Natural killer cell (primary cell): ENCODE data around the gene WWC2. TPM values are rescaled to one million over a fixed set of nuclear protein-coding genes. Genes with fewer than 3 reads are reported as not detected.

ENCODE experiments used
- ATAC-seq, 3 donors: fragments of 150-1000 bp in 2 of 3; fragments of 200-7000 bp in 1 of 3; cut with Tn5 transposase; 1 replicate in 1 of 3; 2 replicates in 2 of 3; pipeline ENCODE4 v1.10.0; 2021; ENCODE audit warnings: mild to moderate bottlenecking in 2 of 3, moderate library complexity in 2 of 3
- DNase-seq, 2 donors: peaks; one replicate each; pipeline versions ENCODE4 v3.0.0 to v3.0.0-alpha.2; 2013 to 2021; ENCODE audit warnings: mixed read lengths in 1 of 2
- H3K27ac ChIP-seq: one replicate; pipeline ENCODE4 v1.5.1; 2013; ENCODE audit warnings: mild to moderate bottlenecking, low read length
- H3K27me3 ChIP-seq: one replicate; pipeline ENCODE4 v1.6.1; 2013; ENCODE audit warnings: low read length; ENCODE audit not compliant: control insufficient read depth, insufficient read depth
- H3K36me3 ChIP-seq: one replicate; pipeline ENCODE4 v1.6.1; 2013; ENCODE audit warnings: low read length; ENCODE audit not compliant: control insufficient read depth, insufficient read depth
- H3K4me1 ChIP-seq: one replicate; pipeline ENCODE4 v1.6.1; 2013; ENCODE audit warnings: low read length; ENCODE audit not compliant: control insufficient read depth, insufficient read depth
- H3K4me3 ChIP-seq: one replicate; pipeline ENCODE4 v1.5.1; 2013; ENCODE audit warnings: low read length
- H3K9me3 ChIP-seq: one replicate; pipeline ENCODE4 v1.6.1; 2013; ENCODE audit warnings: low read length; ENCODE audit not compliant: control insufficient read depth, insufficient read depth
- H3K27ac Mint-ChIP-seq, 2 donors: one replicate each; pipeline ENCODE4 v1.8.0; 2022; ENCODE audit warnings: mild to moderate bottlenecking in 2 of 2, mixed read lengths in 2 of 2, moderate library complexity in 1 of 2
- H3K27me3 Mint-ChIP-seq, 2 donors: one replicate each; pipeline ENCODE4 v1.8.0; 2022; ENCODE audit warnings: low read depth in 2 of 2, mixed read lengths in 2 of 2
- H3K36me3 Mint-ChIP-seq: one replicate; pipeline ENCODE4 v1.8.0; 2022; ENCODE audit warnings: mixed read lengths
- H3K4me1 Mint-ChIP-seq, 2 donors: one replicate each; pipeline ENCODE4 v1.8.0; 2022; ENCODE audit warnings: mixed read lengths in 2 of 2
- H3K4me3 Mint-ChIP-seq: one replicate; pipeline ENCODE4 v1.8.0; 2022; ENCODE audit warnings: mild to moderate bottlenecking, moderate library complexity, mixed read lengths
- H3K9me3 Mint-ChIP-seq, 2 donors: one replicate each; pipeline ENCODE4 v1.8.0; 2022; ENCODE audit warnings: mixed read lengths in 2 of 2
- CTCF ChIP-seq: fragments of 200-600 bp; IDR thresholded peaks from one replicate; pipeline ENCODE4 v1.8.0; 2022; ENCODE audit warnings: antibody characterized with exemption
- WGBS: methylation state at CpG from one replicate; pipeline ENCODE4 v1.1.7; 2013; ENCODE audit warnings: missing lambda C conversion rate; ENCODE audit not compliant: insufficient coverage; 5-methylcytosine and 5-hydroxymethylcytosine counted together
- intact Hi-C: fragments of 100-400 bp; cut with micrococcal nuclease; formaldehyde crosslinking; loops from one replicate; pipeline ENCODE4 v1.14.2; 2022
- total RNA-seq, 4 donors: library from RNA; stranded (reverse); fragments of 120-200 nt in 1 of 4; gene quantifications; one replicate each; pipeline versions ENCODE4 v1.2.3 to v1.2.4, GENCODE V29; 2013 to 2022

Gene WWC2
- total RNA-seq, 3 donors from 2014 or later (not counting 1 experiment from before 2014, with no cell fraction given): 8.2 to 22.7 (median 9.2) TPM

GRCh38 chr4:183242291-183242690, 143.2 kb downstream of the WWC2 start:
- H3K27ac ChIP-seq: no peak overlapping the region
- H3K4me3 ChIP-seq: no peak overlapping the region
- Mint-ChIP-seq H3K4me1 (no peaks in the 10 kb centered on the region), H3K27ac (no peak overlapping the region), H3K36me3 (no peaks in the 10 kb centered on the region), H3K9me3 (no peaks in the 10 kb centered on the region), H3K27me3 (peaks cover 0 to 5% of the 10 kb centered on the region in 2 donors), H3K4me3 (no peak overlapping the region)
- ATAC-seq (no peak), DNase-seq (no peak)
- WGBS: 84% methylated on average over 2 of the region's 2 CpGs
- no peaks in the 10 kb centered on the region for H3K36me3 ChIP-seq
- TF ChIP-seq CTCF: no peak
- intact Hi-C loops: no loop called here
- no peaks in the 10 kb centered on the region for H3K4me1 ChIP-seq
- H3K9me3 ChIP-seq: no peaks in the 10 kb centered on the region
- H3K27me3 ChIP-seq: no peaks in the 10 kb centered on the region

DNA sequence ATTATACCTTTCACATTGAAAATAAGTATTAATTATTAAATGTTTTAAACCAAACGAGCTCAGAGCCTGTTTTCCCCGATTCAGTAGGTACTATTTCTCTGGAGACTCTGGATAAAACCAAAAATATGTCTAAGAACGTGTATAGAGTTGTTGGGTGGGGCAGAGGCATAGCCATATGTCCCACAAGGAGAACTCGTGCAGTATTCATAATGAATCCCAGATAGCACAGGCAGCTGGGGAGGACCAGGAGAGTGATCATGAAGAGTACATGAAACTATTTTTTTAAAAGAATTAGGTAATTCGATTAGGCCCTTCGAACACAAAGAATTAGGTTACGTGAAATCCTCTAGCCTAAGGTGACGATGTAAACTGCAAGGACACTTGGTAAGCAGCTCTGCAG, 145.0 kb downstream of the WWC2 start:
- ATAC-seq (no peak), DNase-seq (no peak)
- Mint-ChIP-seq H3K36me3 (no peaks in the 10 kb centered on the region), H3K4me1 (no peaks in the 10 kb centered on the region), H3K27ac (no peak overlapping the region), H3K27me3 (peaks cover 0 to 2% of the 10 kb centered on the region in 2 donors), H3K4me3 (no peak overlapping the region), H3K9me3 (no peaks in the 10 kb centered on the region)
- Histone ChIP-seq H3K36me3 (no peaks in the 10 kb centered on the region), H3K27ac (no peak overlapping the region), H3K9me3 (no peaks in the 10 kb centered on the region), H3K4me1 (no peaks in the 10 kb centered on the region), H3K4me3 (no peak overlapping the region), H3K27me3 (no peaks in the 10 kb centered on the region)
- 84% methylated on average over 8 of the region's 8 CpGs for WGBS
- intact Hi-C loops: no loop called here
- TF ChIP-seq CTCF: no peak

- Mint-ChIP-seq H3K9me3 (no peaks in the 10 kb centered on the region), H3K27me3 (peaks cover 0 to 2% of the 10 kb centered on the region in 2 donors), H3K4me3 (no peak overlapping the region), H3K36me3 (no peaks in the 10 kb centered on the region), H3K27ac (no peak overlapping the region), H3K4me1 (no peaks in the 10 kb centered on the region)
- Histone ChIP-seq H3K27ac (no peak overlapping the region), H3K4me3 (no peak overlapping the region), H3K9me3 (no peaks in the 10 kb centered on the region), H3K36me3 (no peaks in the 10 kb centered on the region), H3K4me1 (no peaks in the 10 kb centered on the region), H3K27me3 (no peaks in the 10 kb centered on the region)
- WGBS: 68% methylated on average over 2 of the region's 2 CpGs
- DNase-seq (no peak), ATAC-seq (no peak)
- no peak for TF ChIP-seq CTCF
- intact Hi-C loops: no loop called here
These were observed 145.4 kb downstream of the WWC2 start for GRCh38 chr4:183244506-183244905.

DNA sequence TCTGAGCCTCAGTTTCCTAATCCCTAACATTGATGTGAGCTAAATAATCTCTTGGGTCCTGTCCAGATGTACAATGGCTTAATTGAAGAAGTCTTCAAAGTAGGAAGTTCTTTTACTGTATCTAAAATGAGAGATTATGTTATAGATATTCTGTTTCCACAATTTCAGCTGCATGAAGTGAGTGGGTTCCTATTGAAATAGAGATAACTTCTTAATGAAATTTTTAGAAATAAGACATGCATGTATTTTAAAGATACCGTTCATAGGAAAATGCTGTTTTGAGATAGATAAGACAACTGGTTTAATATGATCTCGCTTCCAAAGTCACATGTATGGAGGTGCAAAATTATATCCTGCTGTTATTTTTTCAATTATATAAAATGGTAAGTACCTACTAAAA, 149.1 kb downstream of the WWC2 start:
- intact Hi-C loops: no loop called here
- WGBS: 100% methylated on average over 2 of the region's 2 CpGs
- TF ChIP-seq CTCF: no peak
- H3K27ac Mint-ChIP-seq: no peak overlapping the region
- no peaks in the 10 kb centered on the region for H3K36me3 Mint-ChIP-seq
- ATAC-seq (no peak), DNase-seq (no peak)
- H3K27me3 Mint-ChIP-seq: peaks cover 0 to 5% of the 10 kb centered on the region in 2 donors
- Histone ChIP-seq H3K27me3 (no peaks in the 10 kb centered on the region), H3K9me3 (no peaks in the 10 kb centered on the region), H3K4me3 (no peak overlapping the region), H3K27ac (no peak overlapping the region), H3K36me3 (no peaks in the 10 kb centered on the region), H3K4me1 (no peaks in the 10 kb centered on the region)
- no peaks in the 10 kb centered on the region for H3K9me3 Mint-ChIP-seq
- H3K4me1 Mint-ChIP-seq: no peaks in the 10 kb centered on the region
- no peak overlapping the region for H3K4me3 Mint-ChIP-seq
